K562 (cell line): ENCODE data around the gene TRMT112. TPM values are rescaled to one million over a fixed set of nuclear protein-coding genes. Genes with fewer than 3 reads are reported as not detected.

Source experiments
- CBFA2T3 ChIP-seq: fragments of 450-650 bp; IDR thresholded peaks from 2 replicates; pipeline ENCODE4 v1.6.1; 2017
- CREM ChIP-seq: IDR thresholded peaks from 2 replicates; pipeline ENCODE4 v1.6.1; 2014; ENCODE audit warnings: antibody characterized with exemption, low read depth
- DIDO1 ChIP-seq: fragments of 450-650 bp; IDR thresholded peaks from 2 replicates; pipeline ENCODE4 v1.6.1; 2016; ENCODE audit warnings: low read depth, missing biosample characterization, missing genetic modification characterization
- ETV5 ChIP-seq: sonication (generic); formaldehyde crosslinking; IDR thresholded peaks from 2 replicates; pipeline ENCODE4 v1.4.0; 2020; ENCODE audit warnings: low read depth, mild to moderate bottlenecking, missing genetic modification reagents
- EWSR1 ChIP-seq: fragments of 450-650 bp; IDR thresholded peaks from 2 replicates; pipeline ENCODE4 v1.6.1; 2018; ENCODE audit warnings: borderline replicate concordance, mild to moderate bottlenecking, low read depth, moderate library complexity; ENCODE audit not compliant: partially characterized antibody
- MED1 ChIP-seq: sonication (generic); formaldehyde crosslinking; IDR thresholded peaks from 2 replicates; pipeline ENCODE4 v1.8.1; 2023; ENCODE audit warnings: missing genetic modification reagents, borderline replicate concordance
- MNT ChIP-seq, 2 experiments: fragments of 450-650 bp; conservative IDR thresholded peaks; 2 replicates each; pipeline ENCODE4 v1.6.1; 2017; ENCODE audit warnings: mild to moderate bottlenecking in 2 of 2, moderate library complexity in 2 of 2
- NR2C2 ChIP-seq, 2 experiments: fragments of 200-800 bp in 1 of 2; sonication (Bioruptor generic) in 1 of 2; sonication (generic) in 1 of 2; formaldehyde crosslinking in 1 of 2; IDR thresholded peaks; 2 replicates each; pipeline versions ENCODE4 v1.6.1 to v1.8.0; 2016 to 2022; ENCODE audit warnings: mild to moderate bottlenecking in 1 of 2, missing compliant biosample characterization in 1 of 2, missing genetic modification characterization in 1 of 2, missing genetic modification reagents in 1 of 2
- SRSF7 ChIP-seq: fragments of 200-400 bp; formaldehyde crosslinking; optimal IDR thresholded peaks from 2 replicates; pipeline ENCODE3; 2017; ENCODE audit warnings: mild to moderate bottlenecking, low read depth, low read length
- TRIM25 ChIP-seq: fragments of 450-650 bp; IDR thresholded peaks from 2 replicates; pipeline ENCODE4 v1.7.0; 2016; ENCODE audit warnings: borderline replicate concordance
- USF1 ChIP-seq: sonication (generic); formaldehyde crosslinking; IDR thresholded peaks from 2 replicates; pipeline ENCODE4 v1.9.0; 2022; ENCODE audit warnings: mild to moderate bottlenecking, missing genetic modification reagents
- ZBTB11 ChIP-seq, 3 experiments: fragments of 200-800 bp in 1 of 3; fragments of 250-450 bp in 1 of 3; fragments of 450-650 bp in 1 of 3; sonication (Bioruptor Pico) in 1 of 3; sonication (Bioruptor generic) in 1 of 3; formaldehyde crosslinking in 1 of 3; IDR thresholded peaks; 2 replicates each; pipeline versions ENCODE4 v1.6.1 to v1.8.0; 2016 to 2022; ENCODE audit warnings: mild to moderate bottlenecking in 2 of 3, missing genetic modification characterization in 2 of 3, missing compliant biosample characterization in 1 of 3, moderate library complexity in 1 of 3
- ZFP30 ChIP-seq: fragments of 250-450 bp; sonication (Bioruptor Pico); IDR thresholded peaks from 2 replicates; pipeline ENCODE4 v1.8.0; 2022; ENCODE audit warnings: moderate library complexity, mild to moderate bottlenecking, inconsistent platforms, borderline replicate concordance
- ZNF507 ChIP-seq: conservative IDR thresholded peaks from 2 replicates; pipeline ENCODE4 v1.6.1; 2017; ENCODE audit warnings: missing genetic modification characterization, missing compliant biosample characterization
- ZNF583 ChIP-seq: fragments of 250-450 bp; sonication (Bioruptor Pico); IDR thresholded peaks from 2 replicates; pipeline ENCODE4 v1.4.0; 2020
- ZNF589 ChIP-seq: fragments of 200-800 bp; sonication (Bioruptor generic); IDR thresholded peaks from 2 replicates; pipeline ENCODE4 v1.6.1; 2016; ENCODE audit warnings: low read depth, missing genetic modification characterization, missing compliant biosample characterization
- ZNF707 ChIP-seq: fragments of 250-450 bp; sonication (Bioruptor Pico); conservative IDR thresholded peaks from 2 replicates; pipeline ENCODE4 v1.8.0; 2022; ENCODE audit warnings: inconsistent platforms, mild to moderate bottlenecking, moderate library complexity
- polyA plus RNA-seq, 8 experiments: library from polyadenylated mRNA; depleted of rRNA in 4 of 8; stranded (reverse) in 5 of 8; unstranded in 3 of 8; fragments of >200 nt; fragmentation: Nextera tagmentation in 2 of 8; fragmentation: Illumina TruSeq in 1 of 8; extraction: Ambion mirVana in 2 of 8; extraction: Trizol in 1 of 8; gene quantifications; 2 replicates each; pipeline versions ENCODE4 v1.2.1 to v1.2.3, GENCODE V29; 2011 to 2014; ENCODE audit warnings: inconsistent platforms in 1 of 8, missing spikeins in 1 of 8
- total RNA-seq, 7 experiments: library from RNA; depleted of rRNA in 6 of 7; stranded (reverse); fragments of >200 nt in 6 of 7; fragmentation: Illumina TruSeq in 2 of 7; extraction: Trizol in 2 of 7; gene quantifications; 2 replicates each; pipeline versions ENCODE4 v1.2.1 to v1.2.3, GENCODE V29; 2011 to 2021; ENCODE audit warnings: low replicate concordance in 1 of 7

The TRMT112 gene
- total and polyA plus RNA-seq, 9 of the 15 experiments (the other 6 are each of a cell fraction or from before 2014, with no cell fraction given), result 162 to 444 (median 300) TPM

- TF ChIP-seq MNT (conservative IDR thresholded peaks at IDR 0.05), result no peak
- TF ChIP-seq ZNF507 (tag), result no peak
- peak; percentile 80 for TF ChIP-seq ETV5 (CRISPR knock-in tag)
- 0 out of 6 replicates have a peak, but pooled peaks of 1 of the 3 experiments have one; percentile 22 for TF ChIP-seq ZBTB11 (CRISPR knock-in tag; IDR thresholded peaks at IDR 0.05)
- no peak for TF ChIP-seq EWSR1
- no peak for TF ChIP-seq ZNF583 (CRISPR knock-in tag)
- peak; percentile 47; the same call in 1 of the 2 replicates for TF ChIP-seq CBFA2T3
- no peak for TF ChIP-seq ZNF707
- TF ChIP-seq USF1 (CRISPR knock-in tag), result no peak
- no peak for TF ChIP-seq ZFP30 (CRISPR knock-in tag)
- TF ChIP-seq SRSF7, result no peak
- peak; percentile 14; the same call in 1 of the 2 replicates for TF ChIP-seq NR2C2 (CRISPR knock-in tag; IDR thresholded peaks at IDR 0.05)
- no peak for TF ChIP-seq NR2C2 (tag; IDR thresholded peaks at IDR 0.05)
- no peak for TF ChIP-seq TRIM25
- TF ChIP-seq DIDO1, result no peak
- no peak for TF ChIP-seq MED1 (CRISPR knock-in tag)
- TF ChIP-seq ZNF589 (CRISPR knock-in tag), result no peak
- TF ChIP-seq CREM, result no peak
These were observed 40.7 kb upstream of the TRMT112 start (continued) for GRCh38 chr11:64357904-64358535.
